Adrenal gland (tissue), 12 donors: ENCODE measurements around the gene SMAD4. TPM values are rescaled to one million over a fixed set of nuclear protein-coding genes. Genes with fewer than 3 reads are reported as not detected.

ENCODE experiments used
- DNase-seq, 7 donors: peaks; one replicate each; pipeline ENCODE4 v3.0.0-alpha.2; 2019 to 2020
- H3K27ac ChIP-seq, 5 donors: fragments of 200-600 bp; sonication (generic) in 4 of 5; 1 replicate in 3 of 5; 2 replicates in 2 of 5; pipeline versions ENCODE4 v1.5.1 to v1.8.0; 2016 to 2020; ENCODE audit warnings: mild to moderate bottlenecking in 1 of 5
- H3K27me3 ChIP-seq: fragments of 200-600 bp; 2 replicates; pipeline ENCODE4 v1.8.0; 2021
- H3K36me3 ChIP-seq, 2 donors: fragments of 200-600 bp; replicated peaks in 1 of 2; 1 replicate in 1 of 2; 2 replicates in 1 of 2; pipeline versions ENCODE4 v1.5.1 to v1.8.0; 2018 to 2022
- H3K4me1 ChIP-seq, 2 donors: fragments of 200-600 bp; replicated peaks in 1 of 2; 1 replicate in 1 of 2; 2 replicates in 1 of 2; pipeline versions ENCODE4 v1.5.1 to v1.8.0; 2018 to 2021
- H3K4me3 ChIP-seq, 4 donors: fragments of 200-600 bp; sonication (generic) in 3 of 4; one replicate each; pipeline ENCODE4 v1.5.1; 2016 to 2018
- H3K9me3 ChIP-seq, 3 donors: fragments of 200-600 bp; sonication (generic) in 1 of 3; replicated peaks in 1 of 3; 1 replicate in 2 of 3; 2 replicates in 1 of 3; pipeline versions ENCODE4 v1.5.1 to v1.8.0; 2016 to 2021
- CTCF ChIP-seq, 6 experiments: fragments of 450-650 bp in 4 of 6; fragments of 200-600 bp in 2 of 6; sonication (generic) in 1 of 6; IDR thresholded peaks; 1 replicate in 5 of 6; 2 replicates in 1 of 6; pipeline versions ENCODE4 v1.5.1 to v1.8.0; 2016 to 2021; ENCODE audit warnings: antibody characterized with exemption in 6 of 6, mild to moderate bottlenecking in 2 of 6, moderate library complexity in 1 of 6
- POLR2A ChIP-seq, 2 donors: fragments of 450-650 bp; IDR thresholded peaks; one replicate each; pipeline ENCODE4 v1.6.1; 2017; ENCODE audit warnings: antibody characterized with exemption in 2 of 2, mild to moderate bottlenecking in 2 of 2, moderate library complexity in 1 of 2
- WGBS, 4 donors: extraction: QIAGEN DNeasy Blood & Tissue Kit in 2 of 4; methylation state at CpG; one replicate each; pipeline versions ENCODE4 v1.1.5 to v1.1.7; 2013 to 2017; 5-methylcytosine and 5-hydroxymethylcytosine counted together
- intact Hi-C, 2 donors: fragments of 100-400 bp; cut with DNase I; formaldehyde crosslinking; loops; one replicate each; pipeline versions ENCODE4 v1.14.1 to v1.15.0; 2022 to 2023
- polyA plus RNA-seq, 3 donors: library from polyadenylated mRNA; stranded (reverse); fragments of 200-250 nt in 2 of 3; fragments of 350-450 nt in 1 of 3; fragmentation: Illumina TruSeq in 1 of 3; extraction: RNeasy Lipid Tissue Mini Kit (QIAGEN cat#74804) in 1 of 3; gene quantifications; one replicate each; pipeline ENCODE4 v1.2.3, GENCODE V29; 2013 to 2014
- total RNA-seq, 9 donors: library from RNA; depleted of rRNA in 4 of 9; stranded (reverse); fragments of >200 nt in 4 of 9; fragments of 120-200 nt in 1 of 9; fragmentation: NEBNext Ultra II Directional in 1 of 9; extraction: Animal tissue kit (Norgen Biotek cat#: 25700) in 1 of 9; gene quantifications; one replicate each; pipeline versions ENCODE4 v1.1.0 to v1.2.4, GENCODE V29; 2013 to 2023
- donor health status: healthy with polysubstance abuse.
- donor health status: Bipolar disorder and iron deficiency.
- donor health status: DM: yes; HTN: yes; CAD: no.
- donor health status: DM: no; HTN: no; CAD: no.
- donor health status: DM: no; HTN: no; CAD: no.
- donor health status: DM: yes; HTN: yes; CAD: no.

SMAD4 gene
- total and polyA plus RNA-seq, 12 donors: 9.0 to 151 (median 90.1) TPM

- Histone ChIP-seq H3K36me3 (no peaks in the 10 kb centered on the region), H3K27ac (no peak overlapping the region), H3K4me3 (no peak overlapping the region), H3K27me3 (no peaks in the 10 kb centered on the region), H3K4me1 (peaks cover 4 to 5% of the 10 kb centered on the region in 2 donors), H3K9me3 (no peaks in the 10 kb centered on the region)
- no peak for DNase-seq
- intact Hi-C loops: no loop called here
- TF ChIP-seq POLR2A (IDR thresholded peaks at IDR 0.05): no peak
- 58 to 74% (median 70%) methylated on average over 3 of the region's 3 CpGs for WGBS, 4 donors
Observed at GRCh38 chr18:51011709-51012108, 18.3 kb upstream of the SMAD4 start.

GRCh38 chr18:51012441-51012840, 17.6 kb upstream of the SMAD4 start:
- no peaks in the 10 kb centered on the region for H3K9me3 ChIP-seq
- H3K36me3 ChIP-seq: no peaks in the 10 kb centered on the region
- no peaks in the 10 kb centered on the region for H3K27me3 ChIP-seq
- H3K4me3 ChIP-seq: no peak overlapping the region
- WGBS, 4 donors: 84 to 96% (median 90%) methylated on average over 3 of the region's 3 CpGs
- no peak for DNase-seq
- peaks cover 0 to under 1% of the 10 kb centered on the region in 2 donors for H3K4me1 ChIP-seq
- TF ChIP-seq CTCF (IDR thresholded peaks at IDR 0.05): no peak
- TF ChIP-seq POLR2A (IDR thresholded peaks at IDR 0.05): no peak
- intact Hi-C loops: no loop called here
- no peak overlapping the region for H3K27ac ChIP-seq

- Histone ChIP-seq H3K4me3 (no peak overlapping the region), H3K4me1 (no peaks in the 10 kb centered on the region), H3K27ac (no peak overlapping the region), H3K27me3 (no peaks in the 10 kb centered on the region), H3K9me3 (no peaks in the 10 kb centered on the region), H3K36me3 (no peaks in the 10 kb centered on the region)
- WGBS, 4 donors: 93 to 100% (median 99%) methylated on average over 3 of the region's 3 CpGs
- intact Hi-C loops: no loop called here
- TF ChIP-seq POLR2A (IDR thresholded peaks at IDR 0.05) (no peak), CTCF (IDR thresholded peaks at IDR 0.05) (no peak)
- no peak for DNase-seq
Observed at GRCh38 chr18:51013259-51013658, 16.8 kb upstream of the SMAD4 start.

GRCh38 chr18:51017140-51017879, 12.7 kb upstream of the SMAD4 start:
- H3K36me3 ChIP-seq: no peaks in the 10 kb centered on the region
- no peak for DNase-seq
- H3K27me3 ChIP-seq: no peaks in the 10 kb centered on the region
- TF ChIP-seq CTCF (IDR thresholded peaks at IDR 0.05) (no peak), POLR2A (IDR thresholded peaks at IDR 0.05) (no peak)
- H3K4me3 ChIP-seq: no peak overlapping the region
- intact Hi-C loops: no loop called here
- no peaks in the 10 kb centered on the region for H3K4me1 ChIP-seq
- H3K27ac ChIP-seq: no peak overlapping the region
- whole genome bisulfite sequencing, 4 donors: 76 to 86% (median 83%) methylated on average over 8 of the region's 8 CpGs
- H3K9me3 ChIP-seq: no peaks in the 10 kb centered on the region

- Histone ChIP-seq H3K27ac (no peak overlapping the region), H3K36me3 (no peaks in the 10 kb centered on the region), H3K27me3 (no peaks in the 10 kb centered on the region), H3K9me3 (no peaks in the 10 kb centered on the region), H3K4me1 (peaks cover 0 to under 1% of the 10 kb centered on the region in 2 donors), H3K4me3 (no peak overlapping the region)
- intact Hi-C loops: no loop called here
- 88 to 95% (median 91%) methylated on average over 5 of the region's 5 CpGs for WGBS, 4 donors
- DNase-seq: no peak
- no peak for TF ChIP-seq POLR2A (IDR thresholded peaks at IDR 0.05)
- no peak for TF ChIP-seq CTCF (IDR thresholded peaks at IDR 0.05)
Observed at GRCh38 chr18:51020536-51020935, 9.5 kb upstream of the SMAD4 start.
